ENCODE data around the gene GYG1.

Gene GYG1

GRCh38 chr3:149016242-149016641 is 24.9 kb downstream of the GYG1 start:
- DNase-seq = no peak
- TF ChIP-seq GATA1 (IDR thresholded peaks at IDR 0.05; ENCODE audit: low read depth, low read length) (no peak), POLR2A (IDR thresholded peaks at IDR 0.05; ENCODE audit: low read length) (no peak)

- no peak for DNase-seq
- TF ChIP-seq POLR2A (IDR thresholded peaks at IDR 0.05; ENCODE audit: low read length) = no peak
- no peak for TF ChIP-seq GATA1 (IDR thresholded peaks at IDR 0.05; ENCODE audit: low read depth, low read length)
Observed at GRCh38 chr3:149016669-149017541, 25.6 kb downstream of the GYG1 start.

- TF ChIP-seq GATA1 (IDR thresholded peaks at IDR 0.05; ENCODE audit: low read depth, low read length) = no peak
- TF ChIP-seq POLR2A (IDR thresholded peaks at IDR 0.05; ENCODE audit: low read length) = no peak
- no peak for DNase-seq
Observed at GRCh38 chr3:149018247-149018646, 26.9 kb downstream of the GYG1 start.

DNA sequence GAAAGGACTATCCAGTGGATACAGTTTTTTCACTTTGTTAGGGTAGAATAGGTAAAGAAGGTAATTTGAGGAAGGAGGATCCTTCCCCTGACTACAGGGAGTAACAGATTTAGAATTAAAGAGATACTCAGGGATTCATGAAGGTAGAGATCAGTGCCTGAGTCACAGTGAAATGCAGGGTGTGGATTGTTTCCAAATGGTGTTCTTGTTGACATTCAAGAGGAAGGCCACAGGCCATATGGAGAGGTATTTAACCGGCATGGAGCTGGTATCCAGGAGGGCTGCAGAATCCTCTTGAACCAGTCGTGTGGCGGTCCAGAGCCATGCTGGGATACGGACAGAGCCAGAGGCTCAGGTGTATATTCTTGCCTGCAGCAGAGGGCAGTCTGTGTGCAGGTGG is 28.2 kb downstream of the GYG1 start:
- no peak for TF ChIP-seq POLR2A (IDR thresholded peaks at IDR 0.05; ENCODE audit: low read length)
- TF ChIP-seq GATA1 (IDR thresholded peaks at IDR 0.05; ENCODE audit: low read depth, low read length) = no peak
- no peak for DNase-seq

- TF ChIP-seq POLR2A (IDR thresholded peaks at IDR 0.05; ENCODE audit: low read length) = no peak
- TF ChIP-seq GATA1 (IDR thresholded peaks at IDR 0.05; ENCODE audit: low read depth, low read length) = no peak
- DNase-seq = no peak
Observed at GRCh38 chr3:149020196-149020838, 29.0 kb downstream of the GYG1 start.

GRCh38 chr3:149020839-149021252 is 29.5 kb downstream of the GYG1 start:
- TF ChIP-seq POLR2A (IDR thresholded peaks at IDR 0.05; ENCODE audit: low read length) (no peak), GATA1 (IDR thresholded peaks at IDR 0.05; ENCODE audit: low read depth, low read length) (no peak)
- DNase-seq = no peak

- DNase-seq = no peak
- TF ChIP-seq POLR2A (IDR thresholded peaks at IDR 0.05; ENCODE audit: low read length) (no peak), GATA1 (IDR thresholded peaks at IDR 0.05; ENCODE audit: low read depth, low read length) (no peak)
Observed at GRCh38 chr3:149021830-149022229, 30.5 kb downstream of the GYG1 start.

GRCh38 chr3:149023951-149024350 is 32.6 kb downstream of the GYG1 start:
- TF ChIP-seq POLR2A (IDR thresholded peaks at IDR 0.05; ENCODE audit: low read length) (no peak), GATA1 (IDR thresholded peaks at IDR 0.05; ENCODE audit: low read depth, low read length) (no peak)
- peak in 1 of 2 experiments; percentile 9 for DNase-seq

GRCh38 chr3:149026718-149027117 is 35.4 kb downstream of the GYG1 start:
- TF ChIP-seq POLR2A (IDR thresholded peaks at IDR 0.05; ENCODE audit: low read length) = no peak
- no peak for TF ChIP-seq GATA1 (IDR thresholded peaks at IDR 0.05; ENCODE audit: low read depth, low read length)

DNA sequence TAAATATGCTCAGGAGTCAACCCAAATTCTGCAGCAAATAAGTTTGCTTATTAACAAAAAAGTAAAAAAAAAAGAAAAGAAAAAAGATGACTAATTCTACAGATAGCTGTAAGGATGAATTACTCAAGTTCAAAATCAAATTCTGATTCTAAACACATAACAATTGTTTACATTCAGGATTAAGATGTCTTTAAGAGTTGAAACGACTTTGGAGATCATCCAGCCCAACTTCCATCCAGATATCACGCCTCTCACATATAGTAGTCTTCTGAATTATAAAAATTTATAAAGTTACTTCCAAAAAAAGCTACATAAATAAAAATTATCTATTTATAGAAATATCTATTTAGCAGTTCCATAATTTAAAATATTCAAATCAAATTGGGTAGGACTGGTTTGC is 39.8 kb downstream of the GYG1 start:
- TF ChIP-seq GATA1 (IDR thresholded peaks at IDR 0.05; ENCODE audit: low read depth, low read length) (no peak), POLR2A (IDR thresholded peaks at IDR 0.05; ENCODE audit: low read length) (no peak)
- DNase-seq = no peak

More at GRCh38 chr3:149026718-149027117, 35.4 kb downstream of the GYG1 start:
- DNase-seq = no peak

DNA sequence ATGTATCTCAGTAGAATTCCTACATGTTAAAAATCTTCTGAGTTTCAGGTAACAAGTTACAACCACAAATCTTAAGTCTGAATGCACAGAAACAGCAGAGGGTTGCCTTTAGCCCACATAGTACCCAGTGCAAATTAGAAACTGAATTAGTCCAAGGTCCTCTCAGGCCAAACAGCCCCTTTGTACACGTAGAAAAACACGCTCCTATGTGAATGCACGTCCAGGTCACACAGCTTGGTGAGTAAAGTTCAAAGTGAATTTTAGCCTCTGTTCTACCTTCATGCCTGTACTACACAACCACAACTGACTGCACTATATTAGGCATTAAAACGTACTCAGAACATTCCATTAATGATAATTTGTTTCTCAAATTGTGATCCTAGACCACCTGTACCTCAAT is 46.3 kb downstream of the GYG1 start:
- DNase-seq = no peak
- no peak for TF ChIP-seq GATA1 (IDR thresholded peaks at IDR 0.05; ENCODE audit: low read depth, low read length)
- TF ChIP-seq POLR2A (IDR thresholded peaks at IDR 0.05; ENCODE audit: low read length) = no peak

DNA sequence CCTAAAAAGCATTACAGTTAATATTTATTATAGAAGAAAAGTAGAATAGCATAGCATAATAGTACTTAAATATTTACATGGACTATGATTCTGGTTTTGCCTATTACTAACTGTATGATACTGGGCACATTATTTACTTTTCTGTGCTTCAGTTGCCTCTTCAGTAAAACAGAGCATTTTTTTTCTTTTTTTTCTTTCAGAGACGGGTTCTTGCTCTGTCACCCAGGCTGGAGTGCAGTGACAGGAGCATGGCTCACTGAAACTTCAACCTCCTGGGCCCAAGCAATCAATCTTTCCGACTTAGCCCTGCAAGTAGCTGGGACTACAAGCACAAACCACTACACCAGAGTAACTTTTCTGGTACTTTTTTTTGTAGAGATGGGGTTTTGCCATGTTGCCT is 47.0 kb downstream of the GYG1 start:
- TF ChIP-seq GATA1 (IDR thresholded peaks at IDR 0.05; ENCODE audit: low read depth, low read length) = no peak
- no peak for TF ChIP-seq POLR2A (IDR thresholded peaks at IDR 0.05; ENCODE audit: low read length)
- no peak for DNase-seq

GRCh38 chr3:149042789-149043386 is 51.5 kb downstream of the GYG1 start:
- TF ChIP-seq GATA1 (IDR thresholded peaks at IDR 0.05; ENCODE audit: low read depth, low read length) (no peak), POLR2A (IDR thresholded peaks at IDR 0.05; ENCODE audit: low read length) (no peak)
- DNase-seq = peak in 1 of 2 experiments; percentile 25

GRCh38 chr3:149044339-149045083 is 53.2 kb downstream of the GYG1 start:
- TF ChIP-seq GATA1 (IDR thresholded peaks at IDR 0.05; ENCODE audit: low read depth, low read length) (no peak), POLR2A (IDR thresholded peaks at IDR 0.05; ENCODE audit: low read length) (no peak)
- peak in 1 of 2 experiments; percentile 35 for DNase-seq
